Liver (tissue), 9 donors: ENCODE results near the gene ANKRD44. TPM values are rescaled to one million over a fixed set of nuclear protein-coding genes. Genes with fewer than 3 reads are reported as not detected.

Experiments used
- DNase-seq: peaks from one replicate; pipeline ENCODE4 v3.0.0-alpha.2; 2017; ENCODE audit warnings: low spot score
- H3K27ac ChIP-seq, 2 donors: one replicate each; pipeline ENCODE4 v1.7.0; 2013; ENCODE audit warnings: inconsistent platforms in 2 of 2, low read length in 2 of 2, control low read depth in 1 of 2, low read depth in 1 of 2, mild to moderate bottlenecking in 1 of 2
- H3K27me3 ChIP-seq, 4 donors: one replicate each; pipeline versions ENCODE4 v1.6.1 to v1.7.0; 2013; ENCODE audit warnings: low read length in 3 of 4, inconsistent platforms in 1 of 4, mild to moderate bottlenecking in 1 of 4, moderate library complexity in 1 of 4; ENCODE audit not compliant: control insufficient read depth in 4 of 4, insufficient read depth in 4 of 4
- H3K36me3 ChIP-seq, 4 donors: one replicate each; pipeline versions ENCODE4 v1.6.1 to v1.7.0; 2013; ENCODE audit warnings: low read length in 3 of 4, mild to moderate bottlenecking in 3 of 4, low read depth in 1 of 4, moderate library complexity in 1 of 4; ENCODE audit not compliant: control insufficient read depth in 4 of 4, insufficient read depth in 3 of 4
- H3K4me1 ChIP-seq, 4 donors: one replicate each; pipeline versions ENCODE4 v1.6.1 to v1.7.0; 2013; ENCODE audit warnings: low read length in 3 of 4, mild to moderate bottlenecking in 3 of 4, moderate library complexity in 1 of 4; ENCODE audit not compliant: control insufficient read depth in 4 of 4, insufficient read depth in 4 of 4
- H3K4me3 ChIP-seq, 3 donors: one replicate each; pipeline versions ENCODE4 v1.6.1 to v1.7.0; 2013; ENCODE audit warnings: low read length in 3 of 3, control low read depth in 1 of 3, low read depth in 1 of 3, mild to moderate bottlenecking in 1 of 3
- H3K9ac ChIP-seq, 2 donors: one replicate each; pipeline ENCODE4 v1.7.0; 2013; ENCODE audit warnings: low read length in 2 of 2, mild to moderate bottlenecking in 2 of 2, moderate library complexity in 2 of 2, control low read depth in 1 of 2, low read depth in 1 of 2
- H3K9me3 ChIP-seq, 4 donors: one replicate each; pipeline versions ENCODE4 v1.6.1 to v1.7.0; 2013; ENCODE audit warnings: low read length in 3 of 4; ENCODE audit not compliant: control insufficient read depth in 4 of 4
- CTCF ChIP-seq: fragments of 150-350 bp; IDR thresholded peaks from 2 replicates; pipeline ENCODE4 v1.5.1; 2017; ENCODE audit warnings: improper control_type of control experiment, low read depth, low read length; ENCODE audit not compliant: missing input control
- FOXA1 ChIP-seq: IDR thresholded peaks from 2 replicates; pipeline ENCODE4 v1.6.1; 2016; ENCODE audit warnings: antibody characterized with exemption
- FOXA2 ChIP-seq: IDR thresholded peaks from 2 replicates; pipeline ENCODE4 v1.6.1; 2016; ENCODE audit warnings: antibody characterized with exemption
- JUND ChIP-seq, 2 donors: IDR thresholded peaks; 2 replicates each; pipeline ENCODE4 v1.6.1; 2016; ENCODE audit warnings: antibody characterized with exemption in 2 of 2
- RXRA ChIP-seq, 2 donors: IDR thresholded peaks; 2 replicates each; pipeline ENCODE4 v1.6.1; 2017 to 2018; ENCODE audit warnings: antibody characterized with exemption in 2 of 2, mild to moderate bottlenecking in 1 of 2
- SP1 ChIP-seq: IDR thresholded peaks from 2 replicates; pipeline ENCODE4 v1.6.1; 2018; ENCODE audit warnings: antibody characterized with exemption, mild to moderate bottlenecking
- WGBS: extraction: QIAGEN DNeasy Blood & Tissue Kit; methylation state at CpG from one replicate; pipeline ENCODE4 v1.1.7; 2013; 5-methylcytosine and 5-hydroxymethylcytosine counted together
- polyA plus RNA-seq, 2 donors: library from polyadenylated mRNA; stranded (reverse) in 1 of 2; unstranded in 1 of 2; fragments of 200-250 nt in 1 of 2; fragments of >200 nt in 1 of 2; fragmentation: Nextera tagmentation in 1 of 2; extraction: Ambion mirVana in 1 of 2; gene quantifications; one replicate each; pipeline versions ENCODE4 v1.2.1 to v1.2.3, GENCODE V29; 2013 to 2015
- total RNA-seq, 2 donors: library from RNA; depleted of rRNA; stranded (reverse); fragments of >200 nt; gene quantifications; one replicate each; pipeline ENCODE4 v1.2.3, GENCODE V29; 2014
- TF ChIP-seq, protein P1 (sequence below): IDR thresholded peaks from 2 replicates; pipeline ENCODE4 v1.6.1; 2016; ENCODE audit warnings: antibody characterized with exemption, mild to moderate bottlenecking
- TF ChIP-seq, protein P2 (sequence below): IDR thresholded peaks from 2 replicates; pipeline ENCODE4 v1.6.1; 2016; ENCODE audit warnings: antibody characterized with exemption
- TF ChIP-seq, protein P3 (sequence below): IDR thresholded peaks from 2 replicates; pipeline ENCODE4 v1.6.1; 2016; ENCODE audit warnings: antibody characterized with exemption
- donor health status: healthy.
- donor health status: healthy.
- donor health status: healthy.
- donor health status: healthy.
- donor health status: healthy.

The ANKRD44 gene
- total and polyA plus RNA-seq, 4 donors = 3.8 to 18.2 (median 6.8) TPM

GRCh38 chr2:197031803-197032202 lies 278.8 kb downstream of the ANKRD44 start:
- DNase-seq = no peak
- H3K4me3 ChIP-seq = no peak overlapping the region
- TF ChIP-seq FOXA2 (no peak), RXRA (IDR thresholded peaks at IDR 0.05) (peak in 1 of 2 donors; percentile 47), SP1 (peak; percentile 25)
- no peak overlapping the region for H3K27ac ChIP-seq
- H3K27me3 ChIP-seq = no peaks in the 10 kb centered on the region
- peaks cover 0 to 8% (median 0%) of the 10 kb centered on the region in 4 donors for H3K9me3 ChIP-seq
- H3K4me1 ChIP-seq = no peaks in the 10 kb centered on the region
- H3K9ac ChIP-seq = no peak overlapping the region
- peaks cover 0 to 8% (median 0%) of the 10 kb centered on the region in 4 donors for H3K36me3 ChIP-seq

GRCh38 chr2:197030090-197030489 lies 280.5 kb downstream of the ANKRD44 start:
- 82% methylated on average over 3 of the region's 3 CpGs for WGBS
- peaks cover 0 to 8% (median 0%) of the 10 kb centered on the region in 4 donors for H3K36me3 ChIP-seq

More at GRCh38 chr2:197030090-197030489, 280.5 kb downstream of the ANKRD44 start:
- peaks cover 0 to 8% (median 0%) of the 10 kb centered on the region in 4 donors for H3K9me3 ChIP-seq
- no peaks in the 10 kb centered on the region for H3K4me1 ChIP-seq
- H3K4me3 ChIP-seq = no peak overlapping the region
- DNase-seq = no peak
- H3K27me3 ChIP-seq = no peaks in the 10 kb centered on the region
- TF ChIP-seq FOXA1 = no peak
- no peak for TF ChIP-seq JUND (IDR thresholded peaks at IDR 0.05)
- TF ChIP-seq, protein P1, sequence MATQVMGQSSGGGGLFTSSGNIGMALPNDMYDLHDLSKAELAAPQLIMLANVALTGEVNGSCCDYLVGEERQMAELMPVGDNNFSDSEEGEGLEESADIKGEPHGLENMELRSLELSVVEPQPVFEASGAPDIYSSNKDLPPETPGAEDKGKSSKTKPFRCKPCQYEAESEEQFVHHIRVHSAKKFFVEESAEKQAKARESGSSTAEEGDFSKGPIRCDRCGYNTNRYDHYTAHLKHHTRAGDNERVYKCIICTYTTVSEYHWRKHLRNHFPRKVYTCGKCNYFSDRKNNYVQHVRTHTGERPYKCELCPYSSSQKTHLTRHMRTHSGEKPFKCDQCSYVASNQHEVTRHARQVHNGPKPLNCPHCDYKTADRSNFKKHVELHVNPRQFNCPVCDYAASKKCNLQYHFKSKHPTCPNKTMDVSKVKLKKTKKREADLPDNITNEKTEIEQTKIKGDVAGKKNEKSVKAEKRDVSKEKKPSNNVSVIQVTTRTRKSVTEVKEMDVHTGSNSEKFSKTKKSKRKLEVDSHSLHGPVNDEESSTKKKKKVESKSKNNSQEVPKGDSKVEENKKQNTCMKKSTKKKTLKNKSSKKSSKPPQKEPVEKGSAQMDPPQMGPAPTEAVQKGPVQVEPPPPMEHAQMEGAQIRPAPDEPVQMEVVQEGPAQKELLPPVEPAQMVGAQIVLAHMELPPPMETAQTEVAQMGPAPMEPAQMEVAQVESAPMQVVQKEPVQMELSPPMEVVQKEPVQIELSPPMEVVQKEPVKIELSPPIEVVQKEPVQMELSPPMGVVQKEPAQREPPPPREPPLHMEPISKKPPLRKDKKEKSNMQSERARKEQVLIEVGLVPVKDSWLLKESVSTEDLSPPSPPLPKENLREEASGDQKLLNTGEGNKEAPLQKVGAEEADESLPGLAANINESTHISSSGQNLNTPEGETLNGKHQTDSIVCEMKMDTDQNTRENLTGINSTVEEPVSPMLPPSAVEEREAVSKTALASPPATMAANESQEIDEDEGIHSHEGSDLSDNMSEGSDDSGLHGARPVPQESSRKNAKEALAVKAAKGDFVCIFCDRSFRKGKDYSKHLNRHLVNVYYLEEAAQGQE = no peak
- TF ChIP-seq, protein P2, sequence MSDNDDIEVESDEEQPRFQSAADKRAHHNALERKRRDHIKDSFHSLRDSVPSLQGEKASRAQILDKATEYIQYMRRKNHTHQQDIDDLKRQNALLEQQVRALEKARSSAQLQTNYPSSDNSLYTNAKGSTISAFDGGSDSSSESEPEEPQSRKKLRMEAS = no peak
- TF ChIP-seq, protein P3, sequence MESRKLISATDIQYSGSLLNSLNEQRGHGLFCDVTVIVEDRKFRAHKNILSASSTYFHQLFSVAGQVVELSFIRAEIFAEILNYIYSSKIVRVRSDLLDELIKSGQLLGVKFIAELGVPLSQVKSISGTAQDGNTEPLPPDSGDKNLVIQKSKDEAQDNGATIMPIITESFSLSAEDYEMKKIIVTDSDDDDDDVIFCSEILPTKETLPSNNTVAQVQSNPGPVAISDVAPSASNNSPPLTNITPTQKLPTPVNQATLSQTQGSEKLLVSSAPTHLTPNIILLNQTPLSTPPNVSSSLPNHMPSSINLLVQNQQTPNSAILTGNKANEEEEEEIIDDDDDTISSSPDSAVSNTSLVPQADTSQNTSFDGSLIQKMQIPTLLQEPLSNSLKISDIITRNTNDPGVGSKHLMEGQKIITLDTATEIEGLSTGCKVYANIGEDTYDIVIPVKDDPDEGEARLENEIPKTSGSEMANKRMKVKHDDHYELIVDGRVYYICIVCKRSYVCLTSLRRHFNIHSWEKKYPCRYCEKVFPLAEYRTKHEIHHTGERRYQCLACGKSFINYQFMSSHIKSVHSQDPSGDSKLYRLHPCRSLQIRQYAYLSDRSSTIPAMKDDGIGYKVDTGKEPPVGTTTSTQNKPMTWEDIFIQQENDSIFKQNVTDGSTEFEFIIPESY = no peak
- no peak for TF ChIP-seq CTCF
- no peak overlapping the region for H3K27ac ChIP-seq
- no peak overlapping the region for H3K9ac ChIP-seq
